Measurements from ENCODE around the gene RCAN2.

Gene RCAN2

GRCh38 chr6:46246727-46247126 is 244.5 kb downstream of the RCAN2 start:
- DNase-seq: no peak

- DNase-seq: no peak
Measured at GRCh38 chr6:46246081-46246480, 245.2 kb downstream of the RCAN2 start.

- no peak for DNase-seq
Measured at GRCh38 chr6:46244670-46245069, 246.6 kb downstream of the RCAN2 start.

GRCh38 chr6:46243754-46244153 is 247.5 kb downstream of the RCAN2 start:
- no peak for DNase-seq

GRCh38 chr6:46242921-46243320 is 248.3 kb downstream of the RCAN2 start:
- no peak for DNase-seq

GRCh38 chr6:46240866-46241565 is 250.2 kb downstream of the RCAN2 start:
- DNase-seq: no peak

GRCh38 chr6:46236752-46237151 is 254.5 kb downstream of the RCAN2 start:
- DNase-seq: no peak

GRCh38 chr6:46235242-46235641 is 256.0 kb downstream of the RCAN2 start:
- DNase-seq: no peak

- no peak for DNase-seq
Measured at GRCh38 chr6:46234700-46235099, 256.5 kb downstream of the RCAN2 start.

GRCh38 chr6:46234156-46234556 is 257.1 kb downstream of the RCAN2 start:
- DNase-seq: no peak

- DNase-seq: no peak
Measured at GRCh38 chr6:46233129-46233528, 258.1 kb downstream of the RCAN2 start.

GRCh38 chr6:46222286-46222685 is 269.0 kb downstream of the RCAN2 start:
- no peak for DNase-seq

- no peak for DNase-seq
Measured at GRCh38 chr6:46221222-46221793, 269.9 kb downstream of the RCAN2 start.

GRCh38 chr6:46220352-46221221 is 270.7 kb downstream of the RCAN2 start:
- DNase-seq: no peak

GRCh38 chr6:46219661-46220060 is 271.6 kb downstream of the RCAN2 start:
- DNase-seq: no peak

GRCh38 chr6:46218457-46218856 is 272.8 kb downstream of the RCAN2 start:
- DNase-seq: no peak

GRCh38 chr6:46217671-46218131 is 273.5 kb downstream of the RCAN2 start:
- DNase-seq: no peak

GRCh38 chr6:46216879-46217278 is 274.4 kb downstream of the RCAN2 start:
- DNase-seq: no peak

GRCh38 chr6:46215777-46216176 is 275.5 kb downstream of the RCAN2 start:
- no peak for DNase-seq

GRCh38 chr6:46215213-46215612 is 276.0 kb downstream of the RCAN2 start:
- DNase-seq: no peak

- DNase-seq: no peak
Measured at GRCh38 chr6:46211917-46212316, 279.3 kb downstream of the RCAN2 start.

- DNase-seq: no peak
Measured at GRCh38 chr6:46210294-46210693, 281.0 kb downstream of the RCAN2 start.

GRCh38 chr6:46208303-46208702 is 282.9 kb downstream of the RCAN2 start:
- DNase-seq: no peak

GRCh38 chr6:46207174-46207573 is 284.1 kb downstream of the RCAN2 start:
- no peak for DNase-seq

Data from activated CD8-positive, alpha-beta memory T cell treated with anti-CD3 and anti-CD28 coated beads for 24 hours (primary cell).